ENCODE measurements around the gene B4GALNT3. TPM values are rescaled to one million over a fixed set of nuclear protein-coding genes. Genes with fewer than 3 reads are reported as not detected.

Gene B4GALNT3
- polyA plus RNA-seq, 2 donors = 8.1 to 8.9 TPM

- Histone ChIP-seq H3K4me1 (ENCODE audit: control insufficient read depth in 2 of 2, insufficient read depth in 2 of 2, low read length in 1 of 2) (peaks cover 4% of the 10 kb centered on the region in 2 donors), H3K27ac (ENCODE audit: low read depth in 2 of 2, low read length in 1 of 2) (no peak overlapping the region)
Measured at GRCh38 chr12:501722-502447, 42.1 kb downstream of the B4GALNT3 start.

GRCh38 chr12:503111-503761 is 43.5 kb downstream of the B4GALNT3 start:
- Histone ChIP-seq H3K36me3 (ENCODE audit: control insufficient read depth in 2 of 2, insufficient read depth in 2 of 2, low read length in 1 of 2) (no peaks in the 10 kb centered on the region), H3K27ac (ENCODE audit: low read depth in 2 of 2, low read length in 1 of 2) (peak overlapping the region; percentile 89 to 96), H3K4me3 (ENCODE audit: low read depth in 1 of 2, low read length in 2 of 2) (no peak overlapping the region), H3K27me3 (ENCODE audit: control insufficient read depth in 1 of 2, insufficient read depth in 2 of 2, low read length in 2 of 2) (no peaks in the 10 kb centered on the region), H3K4me1 (ENCODE audit: control insufficient read depth in 2 of 2, insufficient read depth in 2 of 2, low read length in 1 of 2) (peaks cover 4% of the 10 kb centered on the region in 2 donors), H3K9me3 (ENCODE audit: control insufficient read depth in 2 of 2, insufficient read depth in 1 of 2, low read depth in 1 of 2, low read length in 1 of 2) (no peaks in the 10 kb centered on the region)
- 22 to 29% methylated on average over 7 of the region's 7 CpGs for WGBS, 2 donors

More at GRCh38 chr12:501722-502447, 42.1 kb downstream of the B4GALNT3 start:
- Histone ChIP-seq H3K27me3 (ENCODE audit: control insufficient read depth in 1 of 2, insufficient read depth in 2 of 2, low read length in 2 of 2) (no peaks in the 10 kb centered on the region), H3K4me3 (ENCODE audit: low read depth in 1 of 2, low read length in 2 of 2) (no peak overlapping the region), H3K36me3 (ENCODE audit: control insufficient read depth in 2 of 2, insufficient read depth in 2 of 2, low read length in 1 of 2) (no peaks in the 10 kb centered on the region), H3K9me3 (ENCODE audit: control insufficient read depth in 2 of 2, insufficient read depth in 1 of 2, low read depth in 1 of 2, low read length in 1 of 2) (no peaks in the 10 kb centered on the region)
- WGBS, 2 donors = 87 to 91% methylated on average over 14 of the region's 14 CpGs

GRCh38 chr12:505221-505620 is 45.5 kb downstream of the B4GALNT3 start:
- Histone ChIP-seq H3K4me1 (ENCODE audit: control insufficient read depth in 2 of 2, insufficient read depth in 2 of 2, low read length in 1 of 2) (peaks cover 4 to 12% of the 10 kb centered on the region in 2 donors), H3K9me3 (ENCODE audit: control insufficient read depth in 2 of 2, insufficient read depth in 1 of 2, low read depth in 1 of 2, low read length in 1 of 2) (no peaks in the 10 kb centered on the region), H3K27ac (ENCODE audit: low read depth in 2 of 2, low read length in 1 of 2) (no peak overlapping the region), H3K27me3 (ENCODE audit: control insufficient read depth in 1 of 2, insufficient read depth in 2 of 2, low read length in 2 of 2) (no peaks in the 10 kb centered on the region), H3K4me3 (ENCODE audit: low read depth in 1 of 2, low read length in 2 of 2) (no peak overlapping the region), H3K36me3 (ENCODE audit: control insufficient read depth in 2 of 2, insufficient read depth in 2 of 2, low read length in 1 of 2) (no peaks in the 10 kb centered on the region)
- WGBS, 2 donors = 89 to 90% methylated on average over 4 of the region's 4 CpGs

- Histone ChIP-seq H3K4me3 (ENCODE audit: low read depth in 1 of 2, low read length in 2 of 2) (no peak overlapping the region), H3K27me3 (ENCODE audit: control insufficient read depth in 1 of 2, insufficient read depth in 2 of 2, low read length in 2 of 2) (no peaks in the 10 kb centered on the region), H3K36me3 (ENCODE audit: control insufficient read depth in 2 of 2, insufficient read depth in 2 of 2, low read length in 1 of 2) (no peaks in the 10 kb centered on the region), H3K27ac (ENCODE audit: low read depth in 2 of 2, low read length in 1 of 2) (no peak overlapping the region), H3K9me3 (ENCODE audit: control insufficient read depth in 2 of 2, insufficient read depth in 1 of 2, low read depth in 1 of 2, low read length in 1 of 2) (no peaks in the 10 kb centered on the region), H3K4me1 (ENCODE audit: control insufficient read depth in 2 of 2, insufficient read depth in 2 of 2, low read length in 1 of 2) (peaks cover 0 to 9% of the 10 kb centered on the region in 2 donors)
- 77 to 80% methylated on average over 9 of the region's 9 CpGs for WGBS, 2 donors
Measured at GRCh38 chr12:507391-507796, 47.7 kb downstream of the B4GALNT3 start.

- Histone ChIP-seq H3K4me1 (ENCODE audit: control insufficient read depth in 2 of 2, insufficient read depth in 2 of 2, low read length in 1 of 2) (peaks cover 0 to 9% of the 10 kb centered on the region in 2 donors), H3K36me3 (ENCODE audit: control insufficient read depth in 2 of 2, insufficient read depth in 2 of 2, low read length in 1 of 2) (no peaks in the 10 kb centered on the region), H3K4me3 (ENCODE audit: low read depth in 1 of 2, low read length in 2 of 2) (no peak overlapping the region), H3K9me3 (ENCODE audit: control insufficient read depth in 2 of 2, insufficient read depth in 1 of 2, low read depth in 1 of 2, low read length in 1 of 2) (no peaks in the 10 kb centered on the region), H3K27ac (ENCODE audit: low read depth in 2 of 2, low read length in 1 of 2) (peak overlapping the region in 1 of 2 donors; percentile 83), H3K27me3 (ENCODE audit: control insufficient read depth in 1 of 2, insufficient read depth in 2 of 2, low read length in 2 of 2) (no peaks in the 10 kb centered on the region)
- WGBS, 2 donors = 74 to 76% methylated on average over 2 of the region's 2 CpGs
Measured at GRCh38 chr12:508145-508544, 48.4 kb downstream of the B4GALNT3 start.

GRCh38 chr12:508795-509194 is 49.1 kb downstream of the B4GALNT3 start:
- Histone ChIP-seq H3K4me1 (ENCODE audit: control insufficient read depth in 2 of 2, insufficient read depth in 2 of 2, low read length in 1 of 2) (peaks cover 0 to 9% of the 10 kb centered on the region in 2 donors), H3K27me3 (ENCODE audit: control insufficient read depth in 1 of 2, insufficient read depth in 2 of 2, low read length in 2 of 2) (no peaks in the 10 kb centered on the region), H3K27ac (ENCODE audit: low read depth in 2 of 2, low read length in 1 of 2) (peak overlapping the region; percentile 37 to 83), H3K9me3 (ENCODE audit: control insufficient read depth in 2 of 2, insufficient read depth in 1 of 2, low read depth in 1 of 2, low read length in 1 of 2) (no peaks in the 10 kb centered on the region), H3K36me3 (ENCODE audit: control insufficient read depth in 2 of 2, insufficient read depth in 2 of 2, low read length in 1 of 2) (no peaks in the 10 kb centered on the region), H3K4me3 (ENCODE audit: low read depth in 1 of 2, low read length in 2 of 2) (no peak overlapping the region)
- 60 to 71% methylated on average over 5 of the region's 5 CpGs for WGBS, 2 donors

GRCh38 chr12:509500-509899 is 49.8 kb downstream of the B4GALNT3 start:
- Histone ChIP-seq H3K27me3 (ENCODE audit: control insufficient read depth in 1 of 2, insufficient read depth in 2 of 2, low read length in 2 of 2) (no peaks in the 10 kb centered on the region), H3K36me3 (ENCODE audit: control insufficient read depth in 2 of 2, insufficient read depth in 2 of 2, low read length in 1 of 2) (no peaks in the 10 kb centered on the region), H3K4me1 (ENCODE audit: control insufficient read depth in 2 of 2, insufficient read depth in 2 of 2, low read length in 1 of 2) (peaks cover 0 to 9% of the 10 kb centered on the region in 2 donors), H3K27ac (ENCODE audit: low read depth in 2 of 2, low read length in 1 of 2) (peak overlapping the region; percentile 75 to 83), H3K4me3 (ENCODE audit: low read depth in 1 of 2, low read length in 2 of 2) (no peak overlapping the region), H3K9me3 (ENCODE audit: control insufficient read depth in 2 of 2, insufficient read depth in 1 of 2, low read depth in 1 of 2, low read length in 1 of 2) (no peaks in the 10 kb centered on the region)
- WGBS, 2 donors = 23 to 48% methylated on average over 5 of the region's 5 CpGs

GRCh38 chr12:510071-510825 is 50.5 kb downstream of the B4GALNT3 start:
- Histone ChIP-seq H3K27me3 (ENCODE audit: control insufficient read depth in 1 of 2, insufficient read depth in 2 of 2, low read length in 2 of 2) (no peaks in the 10 kb centered on the region), H3K9me3 (ENCODE audit: control insufficient read depth in 2 of 2, insufficient read depth in 1 of 2, low read depth in 1 of 2, low read length in 1 of 2) (no peaks in the 10 kb centered on the region)
- 38 to 43% methylated on average over 12 of the region's 12 CpGs for WGBS, 2 donors

GRCh38 chr12:512933-513332 is 53.2 kb downstream of the B4GALNT3 start:
- Histone ChIP-seq H3K36me3 (ENCODE audit: control insufficient read depth in 2 of 2, insufficient read depth in 2 of 2, low read length in 1 of 2) (no peaks in the 10 kb centered on the region), H3K9me3 (ENCODE audit: control insufficient read depth in 2 of 2, insufficient read depth in 1 of 2, low read depth in 1 of 2, low read length in 1 of 2) (no peaks in the 10 kb centered on the region), H3K4me3 (ENCODE audit: low read depth in 1 of 2, low read length in 2 of 2) (no peak overlapping the region), H3K27ac (ENCODE audit: low read depth in 2 of 2, low read length in 1 of 2) (no peak overlapping the region), H3K27me3 (ENCODE audit: control insufficient read depth in 1 of 2, insufficient read depth in 2 of 2, low read length in 2 of 2) (no peaks in the 10 kb centered on the region), H3K4me1 (ENCODE audit: control insufficient read depth in 2 of 2, insufficient read depth in 2 of 2, low read length in 1 of 2) (peaks cover 0 to 9% of the 10 kb centered on the region in 2 donors)
- WGBS, 2 donors = 93 to 96% methylated on average over 6 of the region's 6 CpGs

More at GRCh38 chr12:510071-510825, 50.5 kb downstream of the B4GALNT3 start:
- no peak overlapping the region for H3K4me3 ChIP-seq (ENCODE audit: low read depth in 1 of 2, low read length in 2 of 2)
- peaks cover 0 to 9% of the 10 kb centered on the region in 2 donors for H3K4me1 ChIP-seq (ENCODE audit: control insufficient read depth in 2 of 2, insufficient read depth in 2 of 2, low read length in 1 of 2)
- H3K36me3 ChIP-seq (ENCODE audit: control insufficient read depth in 2 of 2, insufficient read depth in 2 of 2, low read length in 1 of 2) = no peaks in the 10 kb centered on the region
- H3K27ac ChIP-seq (ENCODE audit: low read depth in 2 of 2, low read length in 1 of 2) = peak overlapping the region; percentile 75 to 83
